ENCODE data around the gene RALGAPA2.

Gene RALGAPA2

DNA sequence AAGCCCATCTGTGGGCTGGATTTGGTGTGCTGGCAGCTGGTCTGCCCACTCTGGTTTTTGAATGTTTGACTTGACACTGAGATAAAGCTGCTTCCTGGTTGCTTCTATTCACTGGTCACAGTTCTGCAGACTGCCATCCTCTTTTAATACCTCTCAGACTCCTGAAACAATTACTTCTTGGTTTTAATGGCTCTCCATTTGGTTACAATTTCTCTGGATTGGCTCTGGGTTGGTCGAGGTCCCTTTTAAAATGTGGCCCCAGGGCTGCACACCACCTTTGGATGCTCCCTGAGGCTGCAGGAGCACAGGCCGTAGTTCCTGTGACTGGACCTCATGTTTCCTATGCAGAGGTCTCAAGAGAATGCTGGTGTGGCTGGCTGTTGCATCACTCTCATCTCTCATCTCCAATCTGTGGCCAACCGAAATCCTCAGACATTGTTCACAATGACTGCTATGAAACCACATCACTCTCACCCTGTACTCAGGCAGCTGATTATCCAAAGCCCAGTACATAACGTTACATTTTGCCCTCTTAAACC, 246.0 kb downstream of the RALGAPA2 start:
- in situ Hi-C loops (cut with HindIII; ENCODE audit: low pct_ligation_motif_present, low pct_unique_long_range_greater_than_20kb, low sequenced_read_pairs): no loop called here
- no peak for DNase-seq

DNA sequence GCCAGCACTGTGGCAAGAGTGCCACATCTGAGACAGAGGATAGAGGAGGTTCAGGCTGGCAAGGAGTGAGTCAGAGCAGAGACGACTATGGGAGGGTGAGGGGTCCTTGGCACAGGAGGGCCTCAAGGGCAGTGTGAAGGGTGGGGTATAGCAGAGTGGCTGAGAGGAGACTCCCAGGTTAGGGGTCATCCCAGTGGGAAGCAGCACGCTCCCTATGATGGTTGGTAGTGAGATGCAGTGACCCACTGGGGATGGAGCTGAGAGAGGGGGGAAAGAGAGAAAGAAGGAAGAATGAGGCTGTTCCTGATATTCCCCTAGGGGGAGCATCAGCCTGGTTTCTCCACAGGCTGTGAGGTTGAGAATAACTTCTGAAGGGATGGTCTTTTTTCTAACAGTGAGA, 247.2 kb downstream of the RALGAPA2 start:
- no peak for DNase-seq
- in situ Hi-C loops (cut with HindIII; ENCODE audit: low pct_ligation_motif_present, low pct_unique_long_range_greater_than_20kb, low sequenced_read_pairs): no loop called here

DNA sequence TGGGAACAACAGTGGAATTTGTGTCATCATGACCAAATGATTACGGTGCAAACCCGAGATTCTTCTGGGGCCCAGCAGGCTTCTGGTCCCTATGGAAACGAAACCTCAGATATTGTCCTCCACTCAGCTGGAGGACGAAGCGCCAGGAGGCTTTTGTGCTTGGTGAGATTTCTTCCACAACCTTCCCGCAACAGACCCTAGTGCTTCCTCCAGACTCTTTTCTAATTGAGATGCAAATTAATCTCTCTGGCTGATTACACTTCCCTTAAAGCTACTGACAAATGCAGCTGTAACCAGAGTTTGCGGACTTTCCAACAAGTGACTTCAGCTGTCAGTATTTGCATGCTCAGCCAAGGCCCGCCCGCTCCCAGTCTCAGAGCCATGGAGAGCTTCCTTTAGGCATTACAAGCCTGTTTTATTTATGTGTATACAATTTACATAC, 248.5 kb downstream of the RALGAPA2 start:
- in situ Hi-C loops (cut with HindIII; ENCODE audit: low pct_ligation_motif_present, low pct_unique_long_range_greater_than_20kb, low sequenced_read_pairs): no loop called here
- DNase-seq: no peak

DNA sequence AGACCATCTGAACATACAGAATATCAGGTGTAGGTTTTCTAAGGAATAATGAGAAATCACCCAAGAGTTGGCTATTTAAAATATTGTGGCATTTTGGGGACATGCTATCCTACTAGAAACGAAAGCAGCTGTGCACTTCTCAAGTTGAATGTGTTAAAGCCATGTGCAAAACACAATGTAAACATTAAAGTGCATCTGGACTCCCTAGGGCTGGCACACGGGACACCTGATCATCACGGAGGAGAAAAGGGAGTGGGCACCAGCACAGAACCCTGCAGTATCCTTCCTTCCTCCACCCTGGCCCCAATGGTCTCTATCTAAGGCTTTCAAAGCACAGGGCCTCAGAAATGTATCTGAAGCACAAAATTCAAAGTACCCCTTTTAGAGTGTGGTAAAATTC, 250.3 kb downstream of the RALGAPA2 start:
- in situ Hi-C loops (cut with HindIII; ENCODE audit: low pct_ligation_motif_present, low pct_unique_long_range_greater_than_20kb, low sequenced_read_pairs): no loop called here
- no peak for DNase-seq

DNA sequence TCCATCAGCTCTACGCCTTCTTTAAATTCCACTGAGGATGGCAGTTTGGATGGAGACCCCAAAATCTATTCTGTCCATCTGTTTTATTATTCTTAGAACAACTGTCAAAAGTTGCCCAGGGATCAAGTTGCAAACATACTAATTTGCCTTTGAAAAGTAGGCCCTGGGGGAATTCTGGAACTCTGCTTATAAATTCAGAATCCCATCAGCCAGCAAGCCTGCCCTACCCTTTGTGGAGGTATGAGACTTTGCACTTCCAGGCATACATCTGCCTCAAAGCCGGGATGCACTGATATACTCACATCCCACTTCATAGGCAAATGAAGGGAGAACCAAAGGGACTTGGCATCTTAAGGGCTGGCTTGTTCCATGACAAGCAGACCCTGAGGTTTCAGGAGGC, 250.9 kb downstream of the RALGAPA2 start:
- in situ Hi-C loops (cut with HindIII; ENCODE audit: low pct_ligation_motif_present, low pct_unique_long_range_greater_than_20kb, low sequenced_read_pairs): no loop called here
- DNase-seq: no peak

DNA sequence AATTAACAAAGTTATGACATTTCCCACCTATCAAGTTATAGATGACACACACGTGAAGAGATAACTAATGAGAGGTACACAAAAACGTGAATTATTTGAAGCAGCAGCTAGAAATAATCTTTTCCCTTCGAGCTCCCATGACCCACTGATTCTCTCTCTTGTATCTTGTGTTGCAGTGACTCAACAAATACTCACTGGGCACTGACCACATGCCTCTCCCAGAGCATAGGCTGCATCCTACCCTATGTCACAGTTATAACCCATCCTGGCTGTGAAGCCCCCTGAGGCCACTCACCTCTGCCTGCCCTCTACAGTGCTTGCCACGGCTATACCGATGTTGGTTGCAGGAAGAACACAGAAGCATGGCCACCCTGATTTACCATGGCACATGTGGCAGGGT, 252.7 kb downstream of the RALGAPA2 start:
- no peak for DNase-seq
- in situ Hi-C loops (cut with HindIII; ENCODE audit: low pct_ligation_motif_present, low pct_unique_long_range_greater_than_20kb, low sequenced_read_pairs): no loop called here

DNA sequence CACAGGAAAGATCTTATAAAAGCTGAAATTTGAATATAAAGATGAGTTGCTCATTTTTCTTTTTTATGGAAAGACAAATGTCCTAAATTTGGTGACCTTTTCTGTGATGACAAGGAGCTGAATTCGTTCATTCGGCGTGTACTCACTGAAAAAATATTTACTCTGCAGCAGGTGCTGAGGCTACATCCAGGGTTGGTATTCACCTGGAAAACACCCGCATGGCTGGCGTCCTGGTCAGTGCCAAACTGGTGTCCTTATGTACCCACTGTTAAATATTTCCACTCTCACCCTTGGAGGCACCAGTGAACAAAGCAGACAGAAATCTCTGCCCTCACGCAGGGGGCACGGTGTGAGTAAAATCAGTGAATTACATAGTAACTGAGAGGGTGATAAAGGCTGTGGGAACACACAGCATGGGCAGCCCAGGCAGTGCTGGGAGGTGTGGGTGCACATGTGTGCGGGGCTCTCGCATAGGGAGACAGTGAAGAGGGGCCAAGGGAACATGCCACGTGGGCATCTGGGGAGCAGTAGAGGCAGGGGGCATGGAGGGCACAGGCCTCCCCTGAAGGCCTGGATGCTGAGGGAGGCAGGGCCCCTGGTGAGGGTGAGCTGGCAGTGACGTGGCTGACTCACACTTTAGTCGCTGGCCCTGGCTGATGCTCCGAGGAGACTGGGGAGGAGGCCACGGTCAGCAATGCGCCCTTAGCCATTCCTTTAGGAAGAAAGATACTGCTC, 254.9 kb downstream of the RALGAPA2 start:
- peak; percentile 32 for DNase-seq
- in situ Hi-C loops (cut with HindIII; ENCODE audit: low pct_ligation_motif_present, low pct_unique_long_range_greater_than_20kb, low sequenced_read_pairs): no loop called here

DNA sequence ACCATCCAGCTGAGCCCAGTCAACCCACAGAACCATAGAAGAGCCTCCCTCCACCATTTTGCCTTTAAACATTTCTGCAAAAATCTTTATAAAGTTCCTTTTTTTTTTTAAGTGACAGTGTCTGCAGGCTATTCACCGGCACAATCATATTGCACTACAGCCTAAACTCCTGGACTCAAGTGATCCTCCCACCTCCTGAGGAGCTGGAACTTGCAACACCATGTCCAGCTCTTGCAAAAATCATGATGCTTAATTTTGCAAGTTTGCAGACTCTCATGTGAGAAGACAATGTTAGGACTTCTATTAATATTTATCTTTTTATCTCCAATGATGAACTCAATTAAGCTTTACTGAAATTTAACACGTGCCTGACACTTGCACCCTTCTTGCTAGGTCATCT, 255.7 kb downstream of the RALGAPA2 start:
- no peak for DNase-seq
- in situ Hi-C loops (cut with HindIII; ENCODE audit: low pct_ligation_motif_present, low pct_unique_long_range_greater_than_20kb, low sequenced_read_pairs): no loop called here

DNA sequence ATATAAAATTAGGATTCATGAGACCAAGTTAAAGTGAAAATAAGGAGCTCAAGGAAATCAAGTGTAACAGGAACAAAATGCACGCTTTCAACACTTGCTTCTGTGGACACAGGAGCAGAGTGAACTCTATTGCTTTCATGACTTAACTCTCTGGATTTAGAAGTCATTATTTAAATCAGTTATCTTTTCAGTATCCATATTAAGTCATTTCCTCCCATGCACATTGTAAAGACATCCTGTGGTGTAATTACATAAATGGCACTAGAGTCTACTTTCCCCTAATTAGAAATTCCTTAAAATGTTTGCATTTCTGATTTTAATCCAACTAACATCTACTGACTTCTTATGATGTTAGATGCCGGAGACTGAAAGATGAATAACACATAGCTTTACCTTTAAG, 256.5 kb downstream of the RALGAPA2 start:
- in situ Hi-C loops (cut with HindIII; ENCODE audit: low pct_ligation_motif_present, low pct_unique_long_range_greater_than_20kb, low sequenced_read_pairs): no loop called here
- no peak for DNase-seq

DNA sequence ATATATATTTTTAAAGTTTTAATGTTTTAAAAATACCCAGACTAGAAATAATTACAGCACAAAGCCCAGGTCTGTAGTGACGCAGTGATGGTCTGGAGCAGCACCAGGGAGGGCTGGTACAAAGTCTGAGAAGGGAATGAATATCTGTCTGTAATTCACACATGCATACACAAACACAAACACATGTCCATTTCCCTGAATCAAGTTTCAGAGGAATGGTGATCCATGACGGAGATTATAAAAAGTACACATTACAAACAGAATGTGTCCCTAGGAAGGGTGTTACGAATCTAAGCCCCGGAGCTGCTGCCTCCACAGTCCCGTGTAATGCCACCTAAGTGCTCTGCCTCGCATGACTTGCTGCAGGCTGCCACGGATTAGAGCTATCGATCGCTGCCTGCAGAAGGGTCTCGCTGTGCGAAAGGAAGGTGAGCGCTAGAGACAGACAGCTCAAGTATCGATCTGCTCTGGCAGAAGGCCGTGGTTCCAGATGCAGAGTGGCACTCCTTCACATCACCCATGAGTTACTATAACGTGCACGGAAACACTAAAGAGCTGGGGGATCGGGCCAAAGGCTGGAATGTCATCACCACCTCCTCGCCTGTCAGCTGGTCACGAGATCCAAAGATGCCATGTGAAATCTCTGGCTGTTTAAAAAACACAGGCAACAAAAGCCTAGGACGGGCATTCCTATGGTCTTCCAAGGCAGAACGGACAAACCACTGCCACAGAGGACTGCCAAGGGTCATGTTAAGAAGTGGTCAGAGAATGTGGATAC, 257.4 kb downstream of the RALGAPA2 start:
- no peak for DNase-seq
- in situ Hi-C loops (cut with HindIII; ENCODE audit: low pct_ligation_motif_present, low pct_unique_long_range_greater_than_20kb, low sequenced_read_pairs): no loop called here

DNA sequence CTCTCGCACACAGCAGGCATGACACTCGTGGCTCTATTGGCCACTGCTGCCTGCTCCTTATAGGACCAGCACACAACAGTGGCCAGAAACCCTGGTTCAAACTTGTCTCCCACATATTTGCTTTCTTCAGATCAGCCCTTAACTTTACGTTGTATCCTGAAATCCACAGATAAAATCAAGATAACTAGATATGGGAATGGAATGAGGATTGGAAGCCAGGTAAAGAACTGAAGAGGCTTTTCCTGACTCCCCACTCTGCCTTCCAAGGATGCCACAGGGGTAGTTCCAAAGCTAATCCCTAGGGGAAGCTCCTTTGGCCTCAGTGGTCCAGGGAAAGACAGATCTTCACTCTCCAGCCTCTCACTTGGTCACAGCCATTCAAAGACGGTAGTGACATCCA, 258.1 kb downstream of the RALGAPA2 start:
- in situ Hi-C loops (cut with HindIII; ENCODE audit: low pct_ligation_motif_present, low pct_unique_long_range_greater_than_20kb, low sequenced_read_pairs): no loop called here

DNA sequence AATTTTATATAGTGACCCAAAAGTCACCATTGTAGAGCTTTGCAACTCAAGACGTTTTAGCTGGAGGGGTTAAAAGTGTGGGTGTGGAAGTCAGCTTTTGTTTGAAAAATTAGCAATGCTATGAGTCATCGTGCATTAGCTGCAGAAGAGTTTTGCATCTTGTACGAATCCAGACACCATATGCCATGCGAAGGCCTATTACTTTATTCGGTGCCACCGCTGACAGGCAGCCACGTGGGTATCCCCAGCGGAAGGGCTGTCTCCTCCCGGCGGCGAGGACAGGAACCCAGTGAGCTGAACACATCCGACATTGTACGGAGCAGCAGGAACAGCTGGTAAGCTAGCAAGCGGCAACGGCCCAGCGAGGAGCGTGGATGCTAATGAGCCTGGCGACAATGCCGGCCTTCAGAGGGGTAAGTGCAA, 260.2 kb downstream of the RALGAPA2 start:
- in situ Hi-C loops (cut with HindIII; ENCODE audit: low pct_ligation_motif_present, low pct_unique_long_range_greater_than_20kb, low sequenced_read_pairs): no loop called here
- DNase-seq: no peak

More for the DNA sequence above, 258.1 kb downstream of the RALGAPA2 start:
- DNase-seq: no peak

DNA sequence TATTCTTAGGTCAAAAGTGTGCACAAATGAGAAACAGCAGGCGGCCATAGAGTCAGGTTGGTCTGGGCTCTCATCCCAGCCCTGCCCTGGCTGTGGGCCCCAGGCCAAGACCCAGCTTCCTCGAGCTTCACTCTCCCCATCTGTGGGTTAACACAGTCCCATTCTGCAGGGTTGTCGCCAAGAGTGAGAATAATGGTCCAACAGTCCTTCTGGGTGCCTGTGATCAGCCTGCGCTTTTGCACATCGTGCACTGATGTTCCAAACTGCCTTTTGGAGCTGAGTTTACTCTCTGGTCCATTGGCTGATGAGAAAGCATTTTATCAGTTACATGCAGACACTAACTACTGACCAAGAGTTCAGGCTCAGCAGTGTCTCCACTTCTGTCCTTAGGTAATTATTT, 261.9 kb downstream of the RALGAPA2 start:
- in situ Hi-C loops (cut with HindIII; ENCODE audit: low pct_ligation_motif_present, low pct_unique_long_range_greater_than_20kb, low sequenced_read_pairs): no loop called here
- no peak for DNase-seq

DNA sequence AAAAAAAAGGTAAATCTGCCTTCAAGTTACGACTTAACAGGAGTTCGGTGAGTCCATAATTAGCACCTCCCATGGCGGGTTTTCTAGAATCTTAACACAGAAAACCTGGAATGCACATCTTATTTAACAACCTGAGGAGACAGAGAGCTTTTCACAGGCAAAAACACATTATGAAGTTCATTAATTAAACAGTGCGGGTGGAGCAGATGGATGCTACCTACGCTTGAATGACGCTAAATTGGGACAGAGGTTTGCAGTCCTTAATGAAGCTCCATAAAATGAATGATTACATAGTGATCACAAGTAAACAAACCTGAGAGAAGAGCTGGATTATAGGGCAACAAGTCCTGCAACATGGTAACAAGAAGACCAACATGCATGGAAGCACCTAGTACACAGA, 263.6 kb downstream of the RALGAPA2 start:
- in situ Hi-C loops (cut with HindIII; ENCODE audit: low pct_ligation_motif_present, low pct_unique_long_range_greater_than_20kb, low sequenced_read_pairs): no loop called here
- DNase-seq: no peak

DNA sequence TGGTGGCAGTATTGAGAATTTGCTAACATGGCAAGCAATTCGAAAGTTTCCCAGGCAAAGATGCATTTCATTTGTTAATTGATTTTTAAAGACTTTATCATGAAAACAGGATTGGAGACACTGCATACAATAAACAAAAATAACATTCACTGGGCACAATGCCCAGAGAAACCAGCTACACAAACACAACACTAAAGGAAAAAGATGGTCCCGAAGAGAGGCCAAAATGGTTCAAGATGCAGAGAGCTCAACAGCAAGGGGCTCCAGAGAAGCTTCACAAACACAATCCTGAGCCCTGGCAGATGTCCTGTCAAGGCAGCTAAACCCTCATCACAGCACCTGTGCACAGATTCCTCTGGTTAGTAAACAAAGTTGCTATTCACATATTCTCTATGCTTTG, 265.2 kb downstream of the RALGAPA2 start:
- no peak for DNase-seq
- in situ Hi-C loops (cut with HindIII; ENCODE audit: low pct_ligation_motif_present, low pct_unique_long_range_greater_than_20kb, low sequenced_read_pairs): no loop called here

DNA sequence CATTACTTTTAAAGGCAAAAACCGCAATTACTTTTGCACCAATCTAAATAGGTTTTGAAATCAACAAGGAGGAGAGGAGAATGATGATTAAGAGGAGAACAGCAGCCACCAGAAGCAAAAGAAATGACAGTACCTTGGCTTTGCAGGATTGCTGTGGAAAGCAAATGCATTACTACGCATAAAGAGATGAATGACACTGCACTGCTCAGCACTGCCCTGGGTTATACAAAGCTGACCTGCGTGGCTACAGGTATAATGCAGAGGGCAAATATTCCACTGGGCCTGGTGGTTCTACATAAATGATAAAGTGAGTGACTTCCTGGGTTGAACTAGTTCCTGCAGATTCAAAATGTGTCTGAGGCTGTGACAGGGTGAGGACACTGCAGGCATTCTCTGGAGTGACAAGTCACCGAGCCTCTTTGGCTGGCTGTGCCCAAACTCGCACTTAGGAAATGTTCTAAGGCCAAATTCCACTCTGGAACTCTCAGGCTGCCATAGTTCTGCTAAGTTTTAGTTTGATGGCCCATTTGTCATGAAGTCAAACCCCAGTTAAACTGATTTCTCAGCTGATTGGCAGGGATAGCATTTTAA, 265.9 kb downstream of the RALGAPA2 start:
- in situ Hi-C loops (cut with HindIII; ENCODE audit: low pct_ligation_motif_present, low pct_unique_long_range_greater_than_20kb, low sequenced_read_pairs): no loop called here
- no peak for DNase-seq

DNA sequence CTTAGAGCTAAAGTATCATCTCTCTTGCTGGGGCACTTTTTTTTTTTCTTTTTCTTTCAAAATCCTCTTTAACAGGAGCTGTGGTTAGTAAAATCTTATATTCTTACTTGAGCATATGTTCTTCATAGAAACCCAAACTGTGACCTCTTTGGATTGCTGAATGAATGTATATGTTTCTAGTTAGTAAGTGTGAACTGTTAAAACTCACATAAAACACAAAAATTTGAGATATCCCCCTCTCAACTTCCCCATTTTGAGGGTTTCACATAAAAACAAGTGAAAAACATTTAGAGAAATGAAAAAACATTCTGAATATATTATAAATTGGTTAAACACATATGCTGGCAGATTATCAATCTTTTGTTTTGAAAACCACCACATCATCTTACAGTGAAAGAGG, 266.4 kb downstream of the RALGAPA2 start:
- DNase-seq: no peak
- in situ Hi-C loops (cut with HindIII; ENCODE audit: low pct_ligation_motif_present, low pct_unique_long_range_greater_than_20kb, low sequenced_read_pairs): no loop called here

DNA sequence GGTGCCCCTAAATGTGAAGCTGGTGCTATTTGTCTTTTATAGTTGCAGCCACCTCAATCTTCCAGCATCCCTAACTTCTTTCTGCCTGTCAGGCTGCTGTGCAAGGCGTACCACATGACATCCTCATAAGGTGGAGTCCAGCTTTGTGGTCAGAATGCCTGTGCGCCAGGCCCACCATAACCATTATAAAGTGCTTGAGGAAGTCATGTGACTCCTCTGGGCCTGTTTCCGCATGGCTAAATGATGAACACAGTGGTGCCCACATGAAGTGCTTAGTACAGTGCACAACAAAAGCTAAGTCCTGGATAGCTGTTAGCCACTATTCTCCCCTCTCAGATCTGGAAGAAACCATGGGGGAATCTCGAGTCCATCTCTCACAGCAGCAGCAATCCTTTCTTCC, 268.9 kb downstream of the RALGAPA2 start:
- in situ Hi-C loops (cut with HindIII; ENCODE audit: low pct_ligation_motif_present, low pct_unique_long_range_greater_than_20kb, low sequenced_read_pairs): no loop called here
- no peak for DNase-seq

DNA sequence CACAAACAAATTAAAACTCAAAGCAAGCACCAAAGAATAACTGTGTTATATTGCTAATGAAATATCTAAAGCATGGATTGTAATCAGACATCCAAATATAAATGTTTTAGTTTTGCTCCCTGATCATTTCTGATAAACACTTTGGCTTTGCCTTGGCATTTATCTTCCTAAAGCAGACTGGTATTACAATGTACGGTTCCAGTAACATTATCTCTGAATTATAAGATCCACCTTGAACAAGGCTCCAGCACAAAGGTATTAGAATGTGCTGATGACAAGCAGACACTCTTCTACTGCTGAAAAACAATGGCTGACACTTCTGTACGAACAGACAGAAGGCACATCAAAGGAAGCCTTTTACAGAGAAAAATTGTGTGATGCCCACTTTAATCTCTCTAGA, 270.0 kb downstream of the RALGAPA2 start:
- DNase-seq: no peak
- in situ Hi-C loops (cut with HindIII; ENCODE audit: low pct_ligation_motif_present, low pct_unique_long_range_greater_than_20kb, low sequenced_read_pairs): no loop called here
